SKM-1 (cell line): ENCODE data around the gene VSTM2L.

Experiments used
- DNase-seq: peaks from one replicate; lab custom pipeline; 2025; ENCODE audit not compliant: unreplicated experiment; lab: John Stamatoyannopoulos, UW

The VSTM2L gene

GRCh38 chr20:37936041-37936440 is 33.1 kb downstream of the VSTM2L start:
- DNase-seq: no peak

DNA sequence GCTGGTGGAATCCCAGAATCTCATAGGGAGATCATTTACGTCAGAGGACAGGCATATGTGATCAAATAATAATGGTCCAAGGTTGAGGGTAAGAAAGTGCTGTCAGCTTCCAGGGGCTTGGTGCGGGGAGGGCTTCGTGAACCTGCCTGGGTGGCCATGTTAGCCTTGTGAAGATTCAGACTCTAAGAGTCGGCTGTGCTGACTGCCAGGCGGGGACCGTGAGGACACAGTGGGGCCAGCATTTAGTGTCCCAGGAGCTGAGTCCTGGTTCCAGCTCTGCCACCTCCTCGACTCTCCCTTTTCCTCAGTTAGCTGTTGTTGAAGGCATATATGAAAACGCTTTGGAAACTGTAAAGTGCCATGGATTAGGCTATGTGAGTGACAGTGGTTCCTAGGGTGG is 33.5 kb downstream of the VSTM2L start:
- no peak for DNase-seq

GRCh38 chr20:37937686-37938085 is 34.8 kb downstream of the VSTM2L start:
- no peak for DNase-seq

GRCh38 chr20:37938181-37938750 is 35.3 kb downstream of the VSTM2L start:
- no peak for DNase-seq

- DNase-seq: no peak
Observed at GRCh38 chr20:37938954-37939353, 36.0 kb downstream of the VSTM2L start.

DNA sequence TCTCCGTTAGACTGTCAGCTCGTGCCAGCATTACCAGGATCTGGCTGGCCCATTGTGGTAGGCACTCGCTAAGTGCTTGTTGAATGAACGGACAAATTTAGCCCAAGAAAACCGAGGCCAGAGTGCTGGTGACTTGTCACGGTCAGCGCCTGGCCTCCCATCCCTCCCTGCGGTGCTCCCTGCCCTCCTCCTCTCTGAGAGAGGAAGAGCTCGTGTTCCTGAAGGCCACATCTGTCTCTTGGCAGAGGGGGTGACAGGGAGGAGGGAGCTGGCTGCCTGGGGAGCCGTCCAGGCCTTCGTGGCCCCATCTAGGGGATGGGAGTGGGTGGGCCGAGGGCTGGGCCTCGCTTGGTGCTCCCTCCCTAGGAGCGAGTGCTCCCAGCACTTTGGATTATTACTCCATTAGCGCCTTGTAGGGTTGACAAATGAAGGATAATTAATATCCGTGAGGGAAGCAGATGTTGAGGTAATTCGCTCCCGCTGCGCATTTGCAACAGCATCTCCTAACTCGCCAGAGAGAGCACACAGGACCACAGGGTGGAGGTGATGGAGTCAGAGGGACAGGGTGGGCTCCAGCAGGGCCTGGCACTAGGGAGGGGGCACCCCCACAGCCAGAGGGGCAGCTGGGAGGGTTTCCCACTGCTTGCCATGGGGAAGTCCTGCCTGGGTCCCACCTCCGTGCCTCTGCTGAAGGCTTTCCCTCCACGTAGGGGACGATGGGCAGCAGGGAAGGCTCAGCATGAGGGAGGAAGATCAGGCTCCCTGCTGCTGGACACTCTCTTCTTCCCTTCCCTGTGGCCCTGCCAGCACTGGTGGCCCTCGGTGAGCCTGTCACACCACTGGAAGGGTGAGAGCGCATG is 37.0 kb downstream of the VSTM2L start:
- no peak for DNase-seq

DNA sequence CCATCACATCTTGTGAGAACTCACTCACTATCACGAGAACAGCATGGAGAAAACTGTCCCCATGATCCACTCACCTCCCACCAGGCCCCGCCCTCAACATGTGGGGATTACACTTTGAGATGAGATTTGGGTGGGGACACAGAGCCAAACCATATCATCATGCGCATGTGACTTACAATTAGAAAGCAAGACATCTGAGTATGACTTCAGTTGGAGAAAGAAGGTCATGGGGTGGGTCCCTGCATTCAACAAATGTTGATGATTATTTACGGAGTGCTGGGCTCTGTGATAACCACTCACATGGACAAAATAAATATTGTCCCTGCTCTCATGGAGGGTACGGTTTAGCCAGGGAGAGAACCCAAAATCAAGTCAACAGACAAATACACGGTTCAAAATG is 37.9 kb downstream of the VSTM2L start:
- DNase-seq: no peak

DNA sequence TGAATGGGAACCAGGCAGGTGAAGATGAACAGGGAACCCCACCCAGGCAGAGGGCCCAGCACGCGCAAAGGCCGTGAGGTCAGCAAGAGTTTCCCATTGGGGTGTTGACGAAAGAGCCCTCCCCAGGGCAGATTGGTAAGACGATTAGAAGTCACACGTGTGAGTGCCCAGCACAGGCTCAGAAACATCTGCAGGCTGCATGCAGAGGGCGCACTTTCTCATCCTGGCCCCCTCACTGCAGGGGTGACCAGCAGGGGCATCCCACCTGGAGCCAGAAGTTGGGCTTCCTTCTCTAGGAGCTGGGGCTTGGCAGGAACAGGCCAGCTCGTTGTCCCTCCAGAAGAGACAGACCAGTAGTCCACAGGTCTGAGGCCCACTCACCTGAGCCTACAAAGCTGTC is 38.4 kb downstream of the VSTM2L start:
- DNase-seq: no peak

GRCh38 chr20:37941992-37942391 is 39.1 kb downstream of the VSTM2L start:
- no peak for DNase-seq

DNA sequence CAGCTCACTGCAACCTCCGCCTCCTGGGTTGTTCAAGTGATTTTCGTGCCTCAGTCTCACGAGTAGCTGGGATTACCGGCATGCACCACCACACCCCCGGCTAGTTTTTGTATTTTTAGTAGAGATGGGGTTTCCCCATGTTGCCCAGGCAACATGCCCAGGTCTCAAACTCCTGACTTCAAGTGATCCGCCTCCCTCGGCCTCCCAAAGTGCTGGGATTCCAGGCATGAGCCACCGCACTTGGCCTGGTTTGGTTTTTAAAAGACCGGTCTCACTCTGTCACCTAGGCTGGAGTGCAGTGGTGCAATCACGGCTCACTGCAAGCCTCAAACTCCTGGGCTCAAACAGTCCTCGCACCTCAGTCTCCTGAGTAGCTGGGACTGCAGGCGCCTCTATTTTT is 40.1 kb downstream of the VSTM2L start:
- DNase-seq: no peak

DNA sequence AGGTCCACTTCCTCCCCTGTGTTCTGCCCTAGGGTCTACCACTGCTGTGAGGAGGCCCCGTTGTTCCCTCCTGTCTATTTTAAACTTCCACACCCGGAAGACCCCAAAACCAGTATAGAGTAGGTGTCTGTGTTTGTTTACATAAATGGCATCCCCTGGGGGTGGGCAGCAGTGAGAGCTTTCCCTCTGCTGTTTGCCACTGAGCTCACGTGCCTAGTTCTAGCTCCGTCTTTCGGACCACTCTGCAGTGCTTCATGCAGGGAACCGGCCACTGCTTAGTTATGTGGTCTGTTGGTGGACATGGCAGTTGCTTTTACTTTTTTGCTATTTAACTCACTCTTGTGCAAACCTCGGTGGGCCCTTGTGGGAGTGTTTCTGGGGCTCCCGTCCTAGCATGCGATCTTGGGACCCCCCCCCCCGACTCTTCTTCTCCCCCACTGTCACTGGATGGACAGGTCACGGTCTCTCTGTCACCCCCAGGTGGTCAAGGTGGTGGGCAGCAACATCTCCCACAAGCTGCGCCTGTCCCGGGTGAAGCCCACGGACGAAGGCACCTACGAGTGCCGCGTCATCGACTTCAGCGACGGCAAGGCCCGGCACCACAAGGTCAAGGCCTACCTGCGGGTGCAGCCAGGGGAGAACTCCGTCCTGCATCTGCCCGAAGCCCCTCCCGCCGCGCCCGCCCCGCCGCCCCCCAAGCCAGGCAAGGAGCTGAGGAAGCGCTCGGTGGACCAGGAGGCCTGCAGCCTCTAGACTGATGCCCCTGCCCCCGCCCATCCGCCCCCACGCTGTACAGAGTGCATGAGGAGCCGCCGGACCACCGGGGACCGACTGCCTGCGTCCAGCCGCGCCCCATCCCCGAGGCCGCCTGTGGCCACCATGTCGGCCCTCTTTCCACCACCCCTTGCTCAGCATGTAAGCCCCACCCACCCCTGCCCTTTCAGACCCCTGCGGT is 40.9 kb downstream of the VSTM2L start:
- DNase-seq: no peak

GRCh38 chr20:37944456-37944981 is 41.6 kb downstream of the VSTM2L start:
- DNase-seq: no peak

DNA sequence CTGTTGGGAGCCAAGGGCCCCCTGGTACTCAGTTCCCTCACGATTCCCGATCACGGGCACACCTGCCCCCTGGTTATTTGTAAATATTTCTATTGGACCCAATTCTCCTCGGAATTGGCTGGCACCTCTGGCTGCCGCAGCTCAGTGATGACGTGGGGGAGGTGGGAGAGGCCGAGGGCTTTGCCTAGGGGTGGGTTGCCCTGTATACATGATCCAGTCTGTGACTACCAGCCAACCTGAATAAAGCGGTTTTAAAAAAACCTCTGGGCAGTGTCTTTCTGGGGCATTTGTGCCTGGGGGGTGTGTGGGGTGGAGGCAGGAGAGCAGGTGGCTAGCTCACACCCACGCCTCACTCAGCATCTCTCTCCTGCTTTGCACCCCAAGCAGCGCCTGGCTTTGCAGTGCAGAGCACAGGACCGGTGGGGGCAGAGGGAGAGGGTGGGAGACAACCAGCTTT is 42.2 kb downstream of the VSTM2L start:
- DNase-seq: no peak

- no peak for DNase-seq
Observed at GRCh38 chr20:37946946-37947345, 44.0 kb downstream of the VSTM2L start.

DNA sequence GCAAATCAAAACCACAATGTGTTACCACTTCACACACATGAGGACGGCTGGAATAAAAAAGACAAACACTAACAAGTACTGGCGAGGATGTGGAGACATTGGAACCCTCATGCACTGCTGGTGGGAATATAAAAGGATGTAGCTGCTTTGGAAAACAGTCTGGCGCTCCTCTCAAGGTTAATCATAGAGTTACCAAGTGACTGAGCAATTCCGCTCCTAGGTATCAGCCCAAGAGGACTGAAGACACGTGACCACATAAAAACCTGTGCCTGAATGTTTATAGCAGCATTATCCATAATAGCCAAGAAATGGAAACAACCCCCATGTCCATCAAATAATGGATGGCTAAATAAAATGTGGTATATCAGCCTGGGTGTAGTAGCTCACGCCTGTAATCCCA is 45.0 kb downstream of the VSTM2L start:
- no peak for DNase-seq

- no peak for DNase-seq
Observed at GRCh38 chr20:37948956-37949355, 46.0 kb downstream of the VSTM2L start.

- no peak for DNase-seq
Observed at GRCh38 chr20:37954190-37954589, 51.3 kb downstream of the VSTM2L start.

DNA sequence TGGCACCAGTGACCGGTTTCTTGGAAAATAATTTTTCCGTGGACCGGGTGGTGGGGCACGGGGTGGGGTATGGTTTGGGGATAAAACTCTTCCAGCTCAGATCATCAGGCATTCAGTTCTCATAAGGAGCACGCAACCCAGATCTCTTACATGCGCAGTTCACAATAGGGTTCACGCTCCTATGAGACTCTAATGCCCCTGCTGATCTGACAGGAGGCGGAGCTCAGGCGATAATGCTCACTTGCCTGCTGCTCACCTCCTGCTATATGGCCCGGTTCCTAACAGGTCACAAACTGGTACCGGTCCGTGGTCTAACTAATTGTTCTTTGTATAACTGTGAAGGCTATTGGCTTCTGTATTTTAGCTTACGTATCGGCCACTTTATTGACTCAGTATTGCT is 51.7 kb downstream of the VSTM2L start:
- no peak for DNase-seq

- DNase-seq: no peak
Observed at GRCh38 chr20:37955511-37955910, 52.6 kb downstream of the VSTM2L start.

GRCh38 chr20:37956107-37956585 is 53.2 kb downstream of the VSTM2L start:
- DNase-seq: no peak

GRCh38 chr20:37958856-37959520 is 56.1 kb downstream of the VSTM2L start:
- DNase-seq: no peak
